ENCODE data around the gene NCK2.

NCK2 gene

DNA sequence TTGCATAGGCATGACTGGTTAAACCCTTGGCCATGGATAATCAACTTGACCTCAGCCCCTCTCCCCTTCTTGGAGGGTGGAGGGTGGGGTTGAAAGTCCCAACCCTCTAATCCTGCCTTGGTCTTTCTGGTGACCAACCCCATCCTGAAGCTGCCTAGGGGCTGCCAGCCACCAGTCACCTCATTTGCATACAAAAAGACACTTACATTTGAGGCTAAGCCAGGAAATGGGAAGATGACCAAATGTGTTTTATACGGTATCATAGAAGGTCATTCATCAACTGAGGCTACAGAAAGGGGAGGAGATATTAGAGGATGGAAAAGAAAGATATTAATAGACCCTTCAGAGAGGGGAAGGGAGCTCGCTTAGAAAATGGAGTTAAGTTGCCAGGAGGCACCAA, 96.8 kb downstream of the NCK2 start:
- no peak for DNase-seq (ENCODE audit: low read depth in 2 of 3, low spot score in 2 of 3)

DNA sequence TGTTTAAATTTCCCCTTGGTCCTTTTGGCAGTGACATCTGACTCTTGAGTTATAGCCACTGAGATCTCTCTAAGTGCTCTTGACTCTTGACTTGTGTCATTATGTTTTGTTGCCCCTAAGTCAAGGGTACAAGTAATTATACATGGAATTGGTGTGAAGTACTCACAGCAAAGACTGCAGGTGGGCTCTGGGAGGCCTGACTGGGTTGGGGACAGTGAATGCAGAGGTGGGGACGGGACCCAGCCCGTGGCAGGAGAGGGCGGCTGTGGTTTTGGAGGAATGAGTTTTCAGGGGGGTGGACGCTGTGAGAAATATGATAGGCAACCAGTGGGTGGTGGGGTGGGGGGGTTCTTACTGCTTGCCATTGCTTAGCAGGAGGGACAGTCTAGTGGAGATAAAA, 97.8 kb downstream of the NCK2 start:
- no peak for DNase-seq (ENCODE audit: low read depth in 2 of 3, low spot score in 2 of 3)

DNA sequence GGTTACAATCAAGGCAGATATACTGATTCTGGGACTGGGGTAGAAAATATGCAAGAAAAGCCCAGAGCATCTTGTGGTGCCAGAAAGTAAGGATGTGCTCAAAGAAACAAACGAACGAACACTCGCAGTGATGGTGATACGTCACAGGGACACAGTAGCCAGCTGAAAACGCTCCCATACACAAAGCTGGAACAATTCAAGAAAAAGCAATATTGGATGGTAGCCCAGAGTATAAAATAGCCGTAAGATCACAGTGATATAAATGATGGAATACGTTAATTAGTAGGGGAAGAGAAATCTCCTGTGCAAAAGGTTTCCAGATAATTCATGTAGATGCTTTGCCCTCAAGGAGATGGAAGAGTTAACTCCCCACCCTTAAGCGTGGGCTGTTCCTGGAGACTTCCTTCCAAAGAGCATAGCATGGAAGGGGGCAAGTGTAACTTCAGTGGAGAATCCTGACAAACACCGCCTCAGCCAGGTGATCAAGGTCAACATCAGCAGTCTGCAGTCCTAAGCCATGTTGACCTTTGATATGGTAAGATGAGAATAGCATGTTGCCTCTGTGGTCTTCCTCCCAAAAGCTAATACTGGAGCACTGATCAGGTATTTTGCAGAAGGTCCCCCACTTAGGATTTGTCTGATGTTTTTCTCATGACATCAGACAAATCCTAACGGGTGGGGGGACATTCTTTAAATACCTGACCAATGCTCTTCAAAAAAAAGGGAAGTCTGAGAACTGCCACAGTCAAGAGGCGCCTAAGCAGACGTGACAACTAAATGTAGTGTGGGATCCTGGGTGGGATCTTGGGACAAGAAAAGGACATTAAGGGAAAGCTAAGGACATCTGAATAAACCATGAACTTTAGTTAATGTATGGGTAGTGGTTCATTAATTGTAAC, 99.0 kb downstream of the NCK2 start:
- DNase-seq (ENCODE audit: low read depth in 2 of 3, low spot score in 2 of 3): no peak

DNA sequence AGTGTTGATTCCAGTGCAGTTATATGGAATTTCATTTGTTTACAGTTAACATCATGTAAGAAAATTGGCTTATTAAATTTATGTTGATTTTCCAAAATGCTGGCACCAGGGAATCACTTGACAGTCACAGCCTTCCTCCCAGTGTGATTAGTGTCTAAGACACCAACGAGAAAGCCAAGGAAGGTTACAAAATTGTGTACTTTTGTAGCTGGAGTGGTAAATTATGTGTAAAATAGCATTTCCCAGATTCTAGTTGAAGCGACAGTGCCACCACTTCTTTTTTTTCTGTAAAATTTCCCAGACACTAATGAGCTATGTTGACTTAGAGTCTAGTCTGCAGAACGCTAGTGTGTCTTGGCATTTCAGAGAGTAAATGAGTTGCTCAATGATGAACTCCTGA, 101.3 kb downstream of the NCK2 start:
- DNase-seq (ENCODE audit: low read depth in 2 of 3, low spot score in 2 of 3): no peak

DNA sequence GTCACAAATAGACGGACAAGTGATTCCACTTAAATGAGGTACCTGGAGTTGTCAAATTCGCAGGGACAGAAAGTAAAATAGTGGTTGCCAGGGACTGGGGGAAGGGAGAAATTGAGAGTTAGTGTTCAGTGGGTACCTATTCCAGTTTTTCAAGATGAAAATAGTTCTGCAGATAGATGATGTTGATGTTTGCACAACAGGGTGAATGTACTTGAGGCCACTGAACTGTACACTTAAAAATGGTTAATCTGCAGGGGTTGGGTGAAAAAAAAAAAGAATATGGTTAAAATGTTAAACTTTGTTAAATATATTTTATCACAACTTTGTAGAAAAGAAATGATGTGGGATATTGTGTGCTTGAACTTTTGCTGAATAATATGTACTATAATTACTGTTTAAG, 102.3 kb downstream of the NCK2 start:
- no peak for DNase-seq (ENCODE audit: low read depth in 2 of 3, low spot score in 2 of 3)

DNA sequence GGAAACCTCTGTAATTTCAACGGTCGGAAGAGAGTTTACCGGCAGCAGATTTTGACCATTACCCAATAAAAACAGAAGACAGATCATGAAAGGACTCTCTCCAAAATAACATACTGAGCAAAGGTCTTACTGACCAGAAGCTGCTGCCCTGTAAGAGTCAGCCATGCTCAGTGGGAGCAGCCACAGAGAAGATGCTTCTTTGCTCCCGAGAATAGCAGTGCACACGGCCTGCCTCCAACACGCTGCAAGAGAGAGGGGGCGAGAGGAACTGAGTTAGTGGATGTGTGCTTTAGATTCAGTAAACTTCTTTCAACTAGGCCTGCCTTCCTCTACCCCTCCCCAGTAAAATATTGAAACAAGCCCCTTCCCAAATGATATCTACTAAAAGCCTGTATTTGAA, 103.7 kb downstream of the NCK2 start:
- DNase-seq (ENCODE audit: low read depth in 2 of 3, low spot score in 2 of 3): no peak

DNA sequence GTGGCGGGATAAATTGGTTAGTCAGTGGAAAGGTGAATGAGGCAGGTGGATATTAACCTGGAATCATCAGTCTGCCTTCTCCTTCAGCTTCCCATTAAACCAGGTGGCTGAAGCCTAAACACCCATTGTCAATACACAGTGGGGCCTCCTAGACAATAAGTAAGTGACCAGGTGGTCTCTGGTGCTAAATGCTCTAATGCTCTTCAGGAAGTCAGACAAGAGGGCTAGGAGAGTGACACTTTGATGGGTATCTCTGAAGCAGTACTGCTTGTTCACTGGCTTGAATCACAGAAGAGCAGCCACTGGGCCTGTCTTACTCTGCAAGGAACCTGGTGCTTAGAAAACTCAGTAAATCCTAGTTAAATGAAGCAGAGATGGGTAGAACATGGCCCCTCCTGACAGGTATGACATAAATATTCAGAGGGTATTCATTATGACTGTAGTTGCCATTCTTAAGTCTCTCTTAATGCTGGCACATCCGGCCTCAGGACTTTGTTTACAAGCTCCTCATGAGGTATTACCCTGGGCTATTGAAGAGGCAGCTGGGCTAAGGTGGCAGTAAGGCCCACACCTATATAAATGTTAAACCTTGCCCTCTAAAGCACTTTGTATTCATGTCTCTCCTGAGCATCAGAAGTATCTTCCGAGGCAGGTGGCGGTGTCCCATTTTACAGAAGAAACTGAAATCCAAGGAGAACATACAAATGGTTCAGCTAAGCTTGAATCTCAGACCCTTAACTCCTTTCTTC, 104.9 kb downstream of the NCK2 start:
- no peak for DNase-seq (ENCODE audit: low read depth in 2 of 3, low spot score in 2 of 3)

DNA sequence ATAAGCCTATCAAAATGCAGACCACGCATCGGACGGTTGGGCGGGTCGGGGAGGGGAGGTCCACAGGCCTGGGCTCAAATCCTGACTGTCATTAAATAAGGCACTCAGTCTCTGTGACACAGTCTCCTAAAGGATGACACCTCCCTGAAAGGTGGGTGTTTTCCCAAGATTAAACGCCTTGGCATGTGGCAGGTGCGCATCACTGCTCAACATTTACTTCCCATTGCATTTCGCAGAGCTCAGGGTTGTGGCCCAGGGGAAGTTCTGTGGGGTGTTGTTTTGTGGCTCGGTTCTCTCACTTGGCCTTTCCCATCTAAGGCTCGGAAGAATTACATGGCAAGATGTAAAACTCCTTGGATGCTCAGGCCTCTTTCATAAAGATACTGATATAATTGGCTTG, 107.4 kb downstream of the NCK2 start:
- no peak for DNase-seq (ENCODE audit: low read depth in 2 of 3, low spot score in 2 of 3)

DNA sequence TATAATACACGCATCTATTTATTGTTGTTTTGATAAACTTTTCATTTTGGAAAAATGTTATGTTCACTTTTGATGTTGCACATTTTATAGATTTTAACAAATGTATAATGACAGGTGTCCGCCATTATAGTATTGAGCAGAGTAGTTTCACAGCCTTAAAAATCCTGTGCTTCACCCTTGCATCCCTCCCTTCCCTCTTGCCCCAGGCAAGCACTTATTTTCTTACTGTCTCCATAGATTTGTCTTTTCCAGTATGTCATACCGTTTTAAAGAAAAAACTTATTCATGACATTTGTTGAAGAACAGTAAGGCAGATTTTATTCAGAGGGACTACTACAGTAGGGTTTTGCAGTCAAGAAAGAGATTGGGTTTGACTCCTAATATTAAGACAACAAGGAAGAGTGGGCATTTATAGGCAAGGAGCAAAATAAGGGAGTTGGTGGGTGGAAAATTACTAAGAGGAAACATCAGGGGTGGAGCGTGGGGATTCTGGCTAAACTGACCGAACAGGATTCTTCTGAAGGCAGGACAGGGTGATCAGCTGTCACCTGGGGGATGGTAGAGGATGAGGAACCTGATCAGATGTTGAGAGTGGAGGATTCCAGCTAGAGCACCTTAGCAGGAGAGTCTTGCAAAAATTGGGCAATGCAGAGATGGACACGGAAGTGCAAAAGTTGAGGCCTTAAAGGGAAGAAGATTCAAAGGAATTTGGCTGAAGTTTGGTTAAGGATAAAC, 108.8 kb downstream of the NCK2 start:
- no peak for DNase-seq (ENCODE audit: low read depth in 2 of 3, low spot score in 2 of 3)

DNA sequence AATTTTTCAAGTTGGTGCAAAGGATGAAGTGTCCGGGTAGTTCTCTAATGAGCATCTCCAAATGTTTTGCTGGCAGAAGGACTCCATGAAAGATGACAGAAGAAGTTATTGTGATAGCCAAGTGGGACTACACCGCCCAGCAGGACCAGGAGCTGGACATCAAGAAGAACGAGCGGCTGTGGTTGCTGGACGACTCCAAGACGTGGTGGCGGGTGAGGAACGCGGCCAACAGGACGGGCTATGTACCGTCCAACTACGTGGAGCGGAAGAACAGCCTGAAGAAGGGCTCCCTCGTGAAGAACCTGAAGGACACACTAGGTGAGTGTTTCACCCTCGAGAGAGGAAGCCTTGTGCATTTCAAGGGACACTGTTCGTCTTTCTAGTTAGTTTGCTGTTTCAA, 110.3 kb downstream of the NCK2 start:
- DNase-seq (ENCODE audit: low read depth in 2 of 3, low spot score in 2 of 3): no peak

DNA sequence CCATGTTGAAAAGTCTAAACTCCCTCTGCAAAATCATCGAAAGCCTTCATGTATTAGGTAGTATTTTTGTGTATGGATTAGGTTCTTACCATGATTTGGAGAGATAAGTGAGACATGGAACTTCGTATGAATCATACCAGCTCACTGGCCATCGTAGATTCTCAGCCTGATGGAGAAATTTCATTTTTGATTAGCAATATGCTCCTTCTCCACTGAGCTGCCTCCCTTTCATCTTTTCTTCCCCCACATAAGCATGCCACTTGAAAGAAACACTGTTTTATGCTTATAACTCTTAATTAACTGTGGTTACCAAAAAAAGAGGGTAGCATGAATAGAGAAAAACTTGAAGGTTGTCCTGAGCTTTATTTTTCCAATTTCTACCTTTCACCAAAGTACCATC, 111.9 kb downstream of the NCK2 start:
- no peak for DNase-seq (ENCODE audit: low read depth in 2 of 3, low spot score in 2 of 3)

DNA sequence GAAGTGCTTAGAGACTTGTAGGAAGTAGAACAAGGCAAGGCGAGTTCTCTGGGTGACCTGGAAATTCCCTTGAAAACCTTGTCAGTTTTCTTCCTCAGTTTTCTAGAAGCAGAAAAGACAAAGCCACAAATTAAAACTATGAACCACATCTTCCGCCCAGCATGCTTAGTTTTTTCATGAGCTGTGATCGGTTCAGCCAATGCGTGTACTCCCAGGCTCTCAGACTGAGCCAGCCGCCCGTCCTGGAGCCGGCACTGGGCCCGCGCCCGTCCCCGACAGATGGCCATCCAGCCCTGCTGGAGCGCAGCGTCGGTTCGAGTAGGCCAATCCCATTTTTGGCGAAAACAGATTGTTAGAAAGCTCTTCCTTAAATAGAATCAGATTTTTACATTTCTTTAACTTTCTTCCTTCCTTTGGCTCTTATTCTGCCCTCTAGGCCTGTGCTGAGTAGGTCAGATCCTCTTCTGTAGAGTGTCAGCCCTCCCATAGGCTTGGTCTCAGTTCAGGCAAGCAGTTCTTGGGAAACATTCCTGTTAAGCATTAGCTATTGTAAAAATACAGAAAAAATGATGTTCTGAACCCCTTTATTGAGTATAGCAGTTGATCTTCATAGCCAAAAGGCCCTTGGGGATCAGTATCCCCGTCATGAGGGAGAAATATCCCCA, 112.5 kb downstream of the NCK2 start:
- no peak for DNase-seq (ENCODE audit: low read depth in 2 of 3, low spot score in 2 of 3)

DNA sequence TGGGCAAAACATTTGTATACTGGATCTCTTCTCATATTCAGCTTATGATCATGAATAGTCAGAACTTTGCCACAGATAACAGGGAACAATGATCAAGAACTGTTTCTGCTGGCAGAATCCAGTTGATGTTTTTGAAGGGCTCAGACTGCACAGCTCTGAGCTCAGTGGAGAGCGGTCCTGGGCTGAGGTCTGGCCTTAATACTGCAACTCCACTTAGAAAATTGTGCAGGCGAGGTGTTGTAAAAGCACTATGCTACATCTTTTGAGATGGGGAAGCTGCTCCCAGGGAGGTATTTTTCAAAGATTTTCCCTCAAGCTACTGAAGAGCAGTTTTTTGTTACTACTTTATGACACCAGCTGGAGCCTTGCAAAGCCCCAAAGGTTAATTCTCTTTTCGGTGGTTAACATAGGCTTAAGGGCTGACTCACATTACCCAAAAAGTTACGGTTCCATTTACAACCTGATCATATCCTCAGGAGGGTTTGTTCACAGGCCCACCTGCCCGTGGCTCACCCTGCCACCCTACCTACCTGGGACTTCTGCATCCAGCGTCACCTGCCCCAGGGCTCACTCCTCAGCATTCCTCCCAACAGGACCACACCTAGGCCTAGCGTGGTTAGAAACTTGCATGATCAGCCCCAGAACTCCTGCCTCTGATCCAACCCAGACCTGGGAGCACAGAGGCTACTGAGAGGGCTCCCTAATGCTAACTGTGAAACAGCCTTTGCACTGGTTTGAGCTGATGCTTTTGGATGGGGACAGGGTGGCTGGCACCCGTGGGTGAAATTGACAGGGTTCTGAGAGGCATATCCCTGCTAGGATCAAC, 114.4 kb downstream of the NCK2 start:
- no peak for DNase-seq (ENCODE audit: low read depth in 2 of 3, low spot score in 2 of 3)

DNA sequence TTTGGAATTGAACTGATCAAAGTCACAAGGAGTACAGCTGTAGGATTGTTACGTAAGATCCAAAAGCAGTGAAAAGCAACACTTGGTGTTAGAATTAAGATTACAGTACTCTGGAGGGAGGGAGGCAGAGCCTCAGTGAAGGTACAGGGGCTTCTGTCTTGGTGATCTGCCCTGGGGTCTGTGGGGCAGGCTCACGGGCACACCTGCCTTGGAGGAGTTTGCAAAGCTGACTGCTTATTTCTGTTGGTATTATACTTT, 114.9 kb downstream of the NCK2 start:
- DNase-seq (ENCODE audit: low read depth in 2 of 3, low spot score in 2 of 3): no peak

DNA sequence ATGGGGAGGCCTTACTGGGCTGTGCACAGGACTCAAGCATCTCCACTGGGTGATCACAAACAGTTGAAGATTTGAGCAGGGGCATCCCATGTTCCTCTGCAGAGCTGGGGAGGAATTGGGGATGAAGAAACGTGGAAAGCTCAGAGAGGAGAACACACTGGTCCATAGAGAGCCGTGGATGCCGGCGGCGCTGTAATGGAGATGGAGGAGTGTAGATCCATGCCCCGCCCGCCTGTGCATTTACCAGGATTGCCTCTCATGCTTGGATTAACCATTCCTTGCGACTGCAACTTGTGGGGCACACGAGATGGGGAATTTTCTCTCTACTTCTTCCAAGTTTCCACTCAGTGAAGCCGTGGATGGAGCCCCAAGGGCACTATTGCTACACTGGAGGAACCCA, 115.9 kb downstream of the NCK2 start:
- DNase-seq (ENCODE audit: low read depth in 2 of 3, low spot score in 2 of 3): no peak

DNA sequence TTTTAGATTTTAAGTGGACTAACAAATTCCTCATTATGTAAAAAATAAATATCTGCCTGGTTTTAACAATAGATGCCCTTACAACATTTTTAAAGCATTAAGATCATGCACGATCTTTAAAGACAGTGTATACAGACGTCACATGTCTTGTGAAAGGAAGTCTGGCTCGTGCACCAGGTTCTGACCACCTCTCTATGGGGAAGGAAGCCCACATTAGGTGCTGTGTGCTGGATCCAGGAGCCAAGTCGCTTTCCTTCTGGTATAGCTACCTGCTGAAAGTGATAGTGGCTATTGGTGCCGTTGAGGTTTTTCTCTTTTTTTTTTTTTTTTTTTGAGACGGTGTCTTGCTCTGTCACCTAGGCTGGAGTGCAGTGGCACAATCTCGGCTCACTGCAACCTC, 116.5 kb downstream of the NCK2 start:
- DNase-seq (ENCODE audit: low read depth in 2 of 3, low spot score in 2 of 3): no peak

DNA sequence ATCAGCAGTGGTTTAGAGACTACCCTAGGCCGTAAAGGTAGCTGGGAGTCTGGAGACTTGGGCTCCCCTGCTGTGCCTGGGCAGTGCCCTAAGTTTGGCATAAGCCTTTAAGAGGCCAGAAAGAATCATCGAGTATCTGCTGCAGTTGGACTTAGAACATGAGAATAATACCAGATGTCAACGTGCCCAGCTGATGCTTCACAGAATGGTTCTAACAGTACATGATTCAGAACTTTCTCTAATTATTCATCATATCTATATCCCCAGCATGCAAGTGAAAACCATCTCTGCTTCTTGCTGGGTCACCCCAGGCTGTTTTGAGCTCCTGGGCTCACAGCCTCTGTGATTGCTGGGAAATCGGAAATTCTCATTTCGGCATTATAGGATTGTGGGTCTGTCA, 118.1 kb downstream of the NCK2 start:
- no peak for DNase-seq (ENCODE audit: low read depth in 2 of 3, low spot score in 2 of 3)

DNA sequence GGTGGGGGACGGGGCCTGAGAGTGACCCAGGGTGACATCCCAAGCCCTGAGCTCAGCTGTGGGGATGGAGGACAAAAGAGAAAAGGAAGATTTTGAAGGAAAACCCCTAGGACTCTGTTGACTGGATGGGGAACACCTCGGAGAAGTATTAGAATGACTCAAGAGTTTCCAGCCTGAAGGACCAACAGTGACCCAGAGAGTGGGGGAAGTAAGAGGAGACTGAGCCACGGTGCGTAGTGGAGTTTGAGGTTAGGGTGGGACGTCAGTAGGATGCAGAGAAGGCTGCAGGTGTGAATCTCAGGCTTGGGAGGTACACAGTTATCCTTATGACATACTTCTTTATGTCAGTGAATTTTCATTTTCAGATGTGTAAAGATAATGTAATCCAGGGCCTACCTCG, 119.5 kb downstream of the NCK2 start:
- DNase-seq (ENCODE audit: low read depth in 2 of 3, low spot score in 2 of 3): no peak

DNA sequence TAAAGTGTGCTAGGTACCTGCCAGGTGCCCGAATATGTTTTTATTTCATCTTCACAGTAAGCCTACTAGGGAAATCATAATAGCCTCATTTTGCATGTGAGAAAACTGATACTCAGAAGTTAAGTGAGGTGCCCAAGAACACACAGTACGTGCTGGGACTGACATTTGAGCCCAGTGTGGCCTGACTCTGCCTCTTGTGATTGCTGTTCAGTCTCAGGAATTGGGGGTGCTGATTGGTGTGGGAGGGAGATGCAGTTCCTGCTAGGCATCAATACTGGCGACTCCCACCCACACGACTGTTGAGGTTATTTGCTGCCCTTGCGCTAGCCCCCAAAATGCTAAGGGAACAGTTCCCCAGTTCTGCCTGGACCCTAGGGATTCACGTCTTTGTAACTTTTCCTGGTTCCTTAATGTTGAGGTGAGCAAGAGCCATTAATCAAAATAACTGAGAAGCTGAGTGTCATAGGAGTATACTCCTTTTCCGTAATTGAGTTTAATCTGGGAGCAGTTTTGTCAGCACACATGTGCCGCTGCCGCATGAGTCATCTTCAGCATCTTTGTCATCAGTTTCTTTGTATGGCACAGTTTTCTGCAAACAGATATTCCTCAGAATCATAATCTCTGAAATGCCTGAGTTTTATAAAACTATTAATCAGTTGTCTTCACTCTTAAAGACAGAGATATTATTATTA, 120.7 kb downstream of the NCK2 start:
- DNase-seq (ENCODE audit: low read depth in 2 of 3, low spot score in 2 of 3): no peak

Measured in activated CD8-positive, alpha-beta memory T cell treated with anti-CD3 and anti-CD28 coated beads for 48 hours (primary cell).